ENCODE measurements around the gene GPR180. TPM values are rescaled to one million over a fixed set of nuclear protein-coding genes. Genes with fewer than 3 reads are reported as not detected.

GPR180 gene
- polyA plus RNA-seq (ENCODE audit: insufficient read length), result 9.3 TPM
- long read RNA-seq, donor 1, full-length matches to known transcripts, result 7 of 7 reads
- long read RNA-seq, donor 1, partial matches to known transcripts, result 0 of 7 reads
- long read RNA-seq, donor 1, other reads (novel, unspliced or antisense), result 0 of 7 reads
- long read RNA-seq, donor 2, full-length matches to known transcripts, result 2 of 2 reads
- long read RNA-seq, donor 2, partial matches to known transcripts, result 0 of 2 reads
- long read RNA-seq, donor 2, other reads (novel, unspliced or antisense), result 0 of 2 reads
- long read RNA-seq, donor 3, full-length matches to known transcripts, result 7 of 7 reads
- long read RNA-seq, donor 3, partial matches to known transcripts, result 0 of 7 reads
- long read RNA-seq, donor 3, other reads (novel, unspliced or antisense), result 0 of 7 reads
- long read RNA-seq, donor 4, result 0 reads
- long read RNA-seq, donor 5, full-length matches to known transcripts, result 1 of 1 reads
- long read RNA-seq, donor 5, partial matches to known transcripts, result 0 of 1 reads
- long read RNA-seq, donor 5, other reads (novel, unspliced or antisense), result 0 of 1 reads
- long read RNA-seq, donor 6, full-length matches to known transcripts, result 2 of 2 reads
- long read RNA-seq, donor 6, partial matches to known transcripts, result 0 of 2 reads
- long read RNA-seq, donor 6, other reads (novel, unspliced or antisense), result 0 of 2 reads
- long read RNA-seq, donor 7, full-length matches to known transcripts, result 7 of 7 reads
- long read RNA-seq, donor 7, partial matches to known transcripts, result 0 of 7 reads
- long read RNA-seq, donor 7, other reads (novel, unspliced or antisense), result 0 of 7 reads
- long read RNA-seq, donor 8, full-length matches to known transcripts, result 3 of 3 reads
- long read RNA-seq, donor 8, partial matches to known transcripts, result 0 of 3 reads
- long read RNA-seq, donor 8, other reads (novel, unspliced or antisense), result 0 of 3 reads

DNA sequence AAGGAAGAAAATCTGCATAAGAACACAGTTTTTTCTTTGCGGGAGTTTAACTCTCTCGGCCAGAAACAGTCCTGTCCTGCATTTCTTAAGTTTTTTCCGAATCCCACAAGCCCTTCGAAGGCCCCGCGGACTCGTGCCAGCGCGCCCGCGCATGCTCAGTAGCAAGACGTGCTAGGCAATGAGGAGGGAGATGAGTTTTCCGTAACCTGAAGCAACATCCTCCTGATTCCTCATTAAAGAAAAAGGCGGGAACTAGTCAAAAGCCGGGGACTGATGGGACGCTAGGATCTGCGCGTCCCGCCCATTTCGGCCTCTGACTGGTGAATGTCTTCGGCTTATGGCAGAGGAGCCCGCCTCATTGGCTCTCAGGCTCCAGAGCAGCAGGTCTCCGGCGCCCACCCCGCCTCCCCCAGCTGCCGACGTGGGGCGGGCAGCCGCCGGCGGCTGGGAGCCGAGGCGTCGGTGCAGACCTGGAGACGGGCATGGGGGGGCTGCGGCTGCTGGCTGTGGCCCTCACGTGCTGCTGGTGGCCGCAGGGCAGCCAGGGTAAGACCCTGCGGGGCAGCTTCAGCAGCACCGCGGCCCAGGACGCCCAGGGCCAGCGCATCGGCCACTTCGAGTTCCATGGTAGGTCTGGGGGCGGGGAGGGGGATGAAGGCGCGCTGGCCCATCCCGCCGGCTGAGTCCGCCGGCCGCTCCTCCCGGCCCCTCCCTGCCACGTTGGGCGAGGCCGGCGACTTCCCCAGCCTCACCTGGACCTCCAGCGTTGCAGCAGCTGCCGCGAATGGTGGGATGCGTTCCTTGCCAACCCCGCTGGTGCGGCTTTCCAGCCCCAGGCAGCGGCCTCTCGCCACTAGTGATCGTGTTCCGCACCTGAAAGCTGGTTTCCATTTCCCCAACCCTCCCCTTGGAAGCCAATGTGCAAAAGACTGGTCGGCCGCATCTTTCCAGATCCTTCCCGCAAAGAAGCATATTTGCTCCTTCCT, at the start of gene GPR180:
Gene GPR180 (plus strand): TSS at position 412 of the 986 bp plus-strand sequence. CDS start 71 bp downstream, at position 483.
- DNase-seq, result peak; percentile 99

- no peak for DNase-seq
These were observed 49.6 kb upstream of the GPR180 start for GRCh38 chr13:94552095-94552494.

GRCh38 chr13:94553766-94554165, 47.9 kb upstream of the GPR180 start:
- DNase-seq, result no peak

GRCh38 chr13:94556041-94556440, 45.6 kb upstream of the GPR180 start:
- DNase-seq, result no peak

DNA sequence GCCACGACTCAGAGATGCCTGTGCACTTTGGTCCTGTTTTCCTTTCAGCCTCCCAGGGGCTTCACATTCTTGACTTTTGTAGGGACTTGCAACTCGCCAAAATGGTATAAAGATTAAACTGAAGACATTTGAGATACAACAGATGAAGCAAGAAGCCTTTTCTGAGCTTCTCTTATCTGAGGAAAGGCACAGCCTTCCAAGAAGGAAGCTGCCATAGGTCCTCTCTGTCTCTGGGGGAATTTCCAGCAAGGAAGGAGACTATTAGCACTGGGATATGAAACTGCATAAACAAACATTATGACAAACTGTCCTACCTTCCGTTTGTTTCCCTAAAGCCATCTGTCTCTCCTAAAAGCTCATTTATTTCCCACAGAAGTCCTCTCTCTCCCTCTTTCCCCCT, 45.0 kb upstream of the GPR180 start:
- DNase-seq, result no peak

DNA sequence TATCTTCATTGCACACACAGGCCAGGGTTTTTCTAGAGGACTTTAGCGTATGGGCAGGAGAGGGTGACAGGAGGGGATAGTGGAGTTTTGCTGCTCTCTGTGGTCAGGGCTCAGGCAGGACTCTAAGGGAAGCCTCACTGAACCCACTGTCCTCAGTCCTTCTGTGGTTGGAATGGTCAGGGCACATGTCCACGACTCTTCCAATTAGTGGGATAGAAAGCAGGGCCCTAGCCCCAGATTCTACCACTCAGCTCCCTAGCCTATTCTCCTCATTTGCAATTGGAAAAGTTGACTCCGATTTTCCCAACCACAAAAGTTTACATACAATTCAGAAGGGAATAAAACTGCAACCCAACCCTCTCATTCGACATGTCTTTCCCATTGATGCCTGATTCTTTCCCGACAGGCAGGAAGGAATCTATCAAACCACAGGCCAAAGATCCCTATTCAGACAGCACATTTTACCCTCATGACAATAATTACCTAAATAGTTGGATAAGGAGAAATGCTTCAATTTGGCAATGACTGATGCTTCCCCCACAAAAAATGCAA, 43.9 kb upstream of the GPR180 start:
- DNase-seq, result no peak

GRCh38 chr13:94558716-94559115, 42.9 kb upstream of the GPR180 start:
- DNase-seq, result no peak

- DNase-seq, result no peak
These were observed 42.3 kb upstream of the GPR180 start for GRCh38 chr13:94559222-94559795.

DNA sequence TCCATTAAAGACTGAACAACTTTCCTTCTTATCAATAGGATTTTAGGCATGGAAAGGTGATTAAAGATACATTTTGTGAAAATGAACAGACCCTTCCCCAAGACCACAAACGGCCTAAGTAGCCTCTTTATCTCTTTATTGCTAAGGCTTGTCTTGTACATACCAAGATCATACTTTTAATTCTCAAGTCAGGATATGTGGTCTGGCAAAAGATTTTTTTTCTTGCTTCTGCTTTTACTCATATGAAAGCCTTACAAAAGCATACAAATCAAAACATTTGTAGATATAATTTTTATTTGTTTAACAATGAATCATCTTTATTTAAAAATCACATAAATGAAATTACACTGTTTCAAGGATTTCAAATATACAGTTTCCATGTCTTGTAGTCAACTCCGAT, 41.5 kb upstream of the GPR180 start:
- no peak for DNase-seq

DNA sequence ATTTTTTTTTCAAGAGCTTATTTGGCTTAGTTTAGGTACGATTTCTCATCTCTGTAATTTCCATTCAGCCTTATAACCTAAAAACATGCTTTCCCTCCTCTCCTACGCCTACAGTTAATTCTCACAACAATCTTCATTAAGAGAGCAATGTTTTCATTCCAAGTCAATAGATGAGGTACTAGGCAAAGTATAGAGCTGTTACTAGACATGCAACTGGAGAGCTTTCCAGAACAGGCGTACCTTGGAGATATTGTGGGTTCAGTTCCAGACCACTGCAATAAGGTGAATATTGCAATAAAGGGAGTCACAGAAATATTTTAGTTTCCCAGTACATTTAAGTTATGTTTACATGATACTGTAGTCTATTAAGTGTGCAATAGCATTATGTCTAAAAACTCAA, 40.5 kb upstream of the GPR180 start:
- no peak for DNase-seq

DNA sequence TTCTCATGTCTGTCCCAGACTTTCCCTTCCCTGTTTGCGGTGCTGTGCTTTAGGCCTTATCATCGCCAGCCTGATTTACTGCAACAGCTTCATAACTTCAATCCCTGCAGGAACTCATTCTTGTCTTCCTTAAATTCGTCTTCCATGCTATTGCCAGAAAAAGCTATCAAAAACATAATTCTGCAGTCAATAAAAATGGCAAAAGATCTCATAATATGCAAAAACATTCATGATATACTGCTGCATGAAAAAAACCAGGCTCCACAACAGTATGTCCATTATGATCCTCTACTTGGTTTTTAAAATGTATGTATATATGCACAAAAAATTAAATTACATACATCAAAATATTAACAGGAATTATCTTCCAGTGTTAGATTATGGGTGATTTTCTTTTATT, 34.1 kb upstream of the GPR180 start:
- DNase-seq, result no peak

GRCh38 chr13:94568443-94568842, 33.2 kb upstream of the GPR180 start:
- DNase-seq, result no peak

GRCh38 chr13:94569615-94570014, 32.0 kb upstream of the GPR180 start:
- DNase-seq, result no peak

GRCh38 chr13:94579063-94579462, 22.6 kb upstream of the GPR180 start:
- no peak for DNase-seq

GRCh38 chr13:94583926-94584325, 17.7 kb upstream of the GPR180 start:
- no peak for DNase-seq

DNA sequence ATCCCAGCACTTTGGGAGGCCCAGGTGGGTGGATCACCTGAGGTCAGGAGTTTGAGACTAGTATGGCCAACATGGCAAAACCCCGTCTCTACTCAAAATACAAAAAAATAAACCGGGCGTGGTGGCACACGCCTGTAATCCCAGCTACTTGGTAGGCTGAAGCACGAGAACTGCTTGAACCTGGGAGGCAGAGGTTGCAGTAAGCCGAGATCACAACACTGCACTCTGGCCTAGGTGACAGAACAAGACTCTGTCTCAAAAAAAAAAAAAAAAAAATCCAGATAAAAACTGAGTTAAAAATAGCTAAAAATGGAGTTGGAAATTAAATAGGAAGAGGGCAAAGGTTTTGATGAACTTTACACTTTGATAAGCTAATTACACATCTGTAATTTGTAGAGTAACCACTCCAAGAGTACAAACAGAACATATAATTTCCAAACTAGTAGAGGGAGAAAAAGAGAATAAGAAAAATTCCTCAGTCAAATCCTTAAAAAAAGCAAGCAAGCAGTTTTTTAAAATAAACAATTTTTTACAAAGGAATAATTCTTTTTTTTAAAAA, 16.0 kb upstream of the GPR180 start:
- DNase-seq, result no peak

- DNase-seq, result no peak
These were observed 15.3 kb upstream of the GPR180 start for GRCh38 chr13:94586371-94586770.

GRCh38 chr13:94588541-94588940, 13.1 kb upstream of the GPR180 start:
- no peak for DNase-seq

DNA sequence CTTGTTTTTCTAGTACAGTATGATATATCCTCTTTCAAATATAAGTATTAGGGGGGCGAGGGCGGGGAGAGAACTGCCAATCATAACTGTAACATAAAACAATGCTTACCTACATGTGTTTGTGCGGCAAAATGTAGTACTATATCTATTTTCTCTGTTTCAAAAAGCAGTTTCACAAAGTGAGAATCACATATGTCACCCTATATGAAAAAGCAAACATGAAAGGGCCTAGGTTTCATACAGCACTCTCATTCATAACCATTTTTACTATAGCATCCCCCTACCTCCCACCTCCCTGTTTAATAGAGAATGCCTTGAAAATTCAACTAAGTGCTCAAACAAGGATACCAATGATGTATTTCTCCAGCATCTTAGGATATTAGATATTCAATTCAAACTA, 10.9 kb upstream of the GPR180 start:
- no peak for DNase-seq
